Stimulated activated CD4-positive, alpha-beta T cell treated with anti-CD3 and anti-CD28 coated beads, TNF-alpha, amount 100 ng/mL, for 48 hours (primary cell): ENCODE measurements around the gene ATL3.
"Not testable (repeated sequence)": the region's sequence is repeated elsewhere in the genome, so short reads cannot be mapped to it uniquely, and the experiment has no call there.

Source experiments
- DNase-seq, 3 donors: peaks; one replicate each; pipeline ENCODE4 v3.0.0-alpha.2; 2020; ENCODE audit warnings: low read depth in 3 of 3

Gene ATL3

GRCh38 chr11:63621071-63621470 is 50.1 kb downstream of the ATL3 start:
- DNase-seq: no peak

- DNase-seq: no peak
Observed at GRCh38 chr11:63619967-63620366, 51.2 kb downstream of the ATL3 start.

GRCh38 chr11:63617686-63618085 is 53.5 kb downstream of the ATL3 start:
- DNase-seq: not testable (repeated sequence)

DNA sequence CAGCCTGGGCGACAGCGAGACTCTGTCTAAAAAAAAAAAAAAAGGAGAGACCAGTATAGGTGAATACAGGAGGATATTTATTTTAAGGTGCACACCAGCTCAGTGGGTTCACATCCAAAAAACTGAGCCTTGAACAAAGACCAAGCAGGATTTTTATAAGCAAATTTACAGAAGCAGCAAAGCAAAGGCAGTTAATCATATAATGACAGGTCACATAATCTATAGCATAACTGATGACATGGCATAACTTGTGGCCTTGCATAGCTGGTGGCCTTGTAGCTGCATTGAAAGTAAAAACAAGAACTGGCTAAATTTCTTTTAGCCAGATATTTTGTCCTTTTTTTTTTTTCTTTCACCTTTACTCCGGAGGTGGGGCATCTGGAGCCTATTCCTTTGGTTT is 54.2 kb downstream of the ATL3 start:
- DNase-seq: no peak

GRCh38 chr11:63614136-63614671 is 57.0 kb downstream of the ATL3 start, which contains the start of gene PLAAT3:
Gene PLAAT3, minus strand, starts transcription at chr11:63614433. Its CDS starts 419 bp downstream, at chr11:63614014.
- no peak for DNase-seq

GRCh38 chr11:63613517-63614135 is 57.5 kb downstream of the ATL3 start:
- no peak for DNase-seq

DNA sequence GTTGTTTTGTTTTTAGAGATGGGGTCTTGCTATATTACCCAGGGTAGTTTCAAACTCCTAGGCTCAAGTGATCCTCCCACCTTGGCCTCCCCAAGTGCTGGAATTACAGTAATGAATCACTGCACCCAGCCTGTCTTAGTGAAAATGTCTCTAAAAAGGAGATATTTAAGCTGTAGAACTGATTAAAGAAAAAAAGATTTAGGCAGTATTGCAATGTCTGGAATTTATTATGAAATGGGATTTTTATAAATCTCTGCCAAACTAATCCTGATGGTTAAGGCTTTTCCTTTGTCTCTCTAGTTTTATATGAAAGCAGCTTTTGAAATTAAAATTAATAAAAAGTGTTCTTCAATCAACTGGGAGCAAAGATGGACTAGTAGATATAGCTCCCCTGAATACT is 59.0 kb downstream of the ATL3 start:
- no peak for DNase-seq

DNA sequence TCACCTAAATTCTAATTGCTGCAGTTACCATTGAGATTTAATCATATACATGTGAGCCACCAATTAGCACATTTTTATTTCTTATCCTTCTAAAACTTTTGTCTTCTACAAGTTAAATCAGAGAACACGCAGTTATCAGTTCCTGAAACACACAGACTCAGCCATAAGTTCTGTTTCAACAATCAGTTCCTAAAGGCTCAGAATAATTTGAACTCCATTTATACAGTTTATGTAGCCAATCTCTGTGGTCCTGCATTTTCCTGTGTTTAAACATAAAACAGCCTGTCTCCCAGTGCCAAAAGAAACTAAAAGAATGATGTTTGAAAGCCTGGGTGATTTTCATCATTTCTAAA is 59.8 kb downstream of the ATL3 start:
- DNase-seq: no peak

GRCh38 chr11:63610604-63611394 is 60.4 kb downstream of the ATL3 start:
- DNase-seq: no peak

GRCh38 chr11:63609971-63610580 is 61.1 kb downstream of the ATL3 start:
- no peak for DNase-seq

GRCh38 chr11:63609536-63609935 is 61.6 kb downstream of the ATL3 start:
- no peak for DNase-seq

- no peak for DNase-seq
Observed at GRCh38 chr11:63608353-63609345, 62.5 kb downstream of the ATL3 start.

DNA sequence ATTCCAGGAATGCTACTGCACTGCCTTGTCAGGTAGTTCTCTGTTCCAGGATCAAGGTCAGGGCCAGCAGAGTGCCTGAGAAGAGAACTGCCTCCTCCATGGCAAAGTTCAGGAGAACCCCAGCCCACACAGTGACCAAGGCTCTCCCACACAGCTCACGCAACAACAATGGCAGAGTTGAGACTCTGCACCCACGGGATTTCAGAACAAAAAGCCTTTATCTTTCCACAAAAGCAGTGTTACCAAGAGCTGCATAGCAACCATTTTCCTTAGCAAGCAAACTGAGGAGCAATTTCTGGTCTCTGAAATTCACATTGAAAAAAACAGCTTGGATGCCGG is 68.0 kb downstream of the ATL3 start:
- DNase-seq: no peak

DNA sequence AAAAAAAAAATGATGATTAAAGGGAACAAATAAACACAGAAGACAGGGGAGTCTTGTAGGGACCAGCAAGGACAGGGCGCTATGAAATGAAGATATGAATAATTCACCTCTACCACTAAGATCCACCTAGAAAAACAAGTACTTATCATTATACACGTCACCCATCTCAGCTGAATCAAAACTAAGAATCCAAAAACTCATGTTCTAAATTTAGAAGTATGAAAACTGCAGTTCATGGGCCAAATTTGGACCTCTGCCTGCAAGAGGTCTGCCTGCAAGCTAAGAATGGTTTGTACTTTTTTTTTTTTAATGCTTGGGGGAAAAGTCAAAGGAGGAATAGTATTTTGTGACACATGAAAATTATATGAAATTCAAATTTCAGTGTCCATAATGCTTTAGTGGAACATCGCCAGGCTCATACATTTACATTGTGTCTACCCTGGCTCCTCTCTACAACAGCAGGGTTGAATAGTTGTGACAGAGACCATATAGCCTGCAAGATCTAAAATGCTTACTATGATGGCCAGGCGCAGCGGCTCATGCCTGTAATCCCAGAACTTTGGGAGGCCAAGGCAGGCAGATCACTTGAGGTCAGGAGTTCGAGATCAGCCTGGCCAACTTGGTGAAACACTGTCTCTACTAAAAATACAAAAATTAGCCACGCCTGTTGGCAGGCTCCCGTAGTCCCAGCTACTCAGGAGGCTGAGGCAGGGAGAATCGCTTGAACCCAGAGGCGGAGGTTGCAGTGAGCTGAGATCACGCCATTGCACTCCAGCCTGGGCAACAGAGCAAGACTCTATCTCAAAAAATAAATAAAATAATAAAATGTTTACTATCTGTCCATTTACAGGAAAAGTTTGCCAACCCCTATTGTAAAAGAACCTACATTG is 68.6 kb downstream of the ATL3 start:
- DNase-seq: not testable (repeated sequence)

GRCh38 chr11:63599211-63600122 is 71.7 kb downstream of the ATL3 start:
- no peak for DNase-seq

- no peak for DNase-seq
Observed at GRCh38 chr11:63598556-63598955, 72.6 kb downstream of the ATL3 start.

DNA sequence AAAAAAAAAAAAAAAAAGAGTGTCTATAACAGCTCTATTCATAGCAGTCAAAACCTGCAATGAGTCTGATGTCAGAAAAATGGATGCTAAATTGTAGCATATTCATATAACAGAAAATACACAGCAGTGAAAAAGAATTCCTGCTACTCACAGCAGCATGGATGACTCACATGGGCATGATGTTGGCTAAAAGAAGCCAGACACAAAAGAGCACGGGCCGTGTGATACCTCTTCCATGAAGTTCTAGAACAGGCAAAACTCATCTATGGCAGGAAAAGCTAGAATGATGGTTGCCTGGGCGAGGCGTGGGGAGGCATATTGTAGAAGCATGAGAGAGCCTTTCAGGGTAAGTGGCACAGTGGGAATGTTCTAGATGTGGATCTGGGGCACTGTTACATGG is 75.9 kb downstream of the ATL3 start:
- DNase-seq: no peak

GRCh38 chr11:63592975-63593395 is 78.2 kb downstream of the ATL3 start:
- DNase-seq: no peak

DNA sequence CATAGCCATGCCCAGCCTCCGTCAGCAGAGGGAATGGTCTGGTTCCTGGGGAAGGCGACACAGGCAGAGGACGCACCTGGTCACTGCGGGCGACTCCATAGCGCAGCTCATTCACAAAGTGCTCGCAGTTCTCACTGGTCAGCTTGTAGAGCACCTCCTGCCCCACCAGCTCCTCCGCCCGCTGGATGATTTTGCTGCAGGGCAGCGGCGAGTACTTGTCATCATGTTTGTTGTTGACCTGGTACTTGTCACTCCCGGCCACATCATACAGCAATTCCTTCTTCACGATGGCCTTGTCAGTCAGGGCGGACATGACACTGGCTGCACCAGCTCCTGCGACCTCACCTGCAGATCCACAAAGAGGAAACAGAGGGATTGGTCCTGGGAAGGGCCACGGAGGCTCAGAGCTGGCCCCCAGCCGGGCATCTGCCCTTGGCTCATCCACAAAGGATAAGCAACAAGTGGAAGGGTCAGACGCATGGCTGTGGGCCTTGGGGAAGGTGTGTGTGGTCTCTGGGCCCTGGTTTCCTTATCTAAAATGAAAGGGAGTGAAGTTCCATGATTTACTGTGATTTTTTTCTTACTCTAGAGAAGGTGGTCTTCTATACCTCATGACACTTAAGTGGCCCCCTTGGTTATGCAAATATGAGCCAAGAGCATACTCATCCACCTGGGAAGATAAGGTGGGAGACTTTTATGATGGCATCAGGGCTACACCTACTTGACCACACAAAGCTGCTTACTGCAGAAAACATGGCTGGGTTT is 81.0 kb downstream of the ATL3 start:
- DNase-seq: no peak
